AG08395 (cell line): Measurements from ENCODE around the gene DPYSL3.

Experiments used
- DNase-seq: peaks from one replicate; pipeline ENCODE4 v3.0.0; 2012; ENCODE audit warnings: mixed read lengths, low spot score

Gene DPYSL3

DNA sequence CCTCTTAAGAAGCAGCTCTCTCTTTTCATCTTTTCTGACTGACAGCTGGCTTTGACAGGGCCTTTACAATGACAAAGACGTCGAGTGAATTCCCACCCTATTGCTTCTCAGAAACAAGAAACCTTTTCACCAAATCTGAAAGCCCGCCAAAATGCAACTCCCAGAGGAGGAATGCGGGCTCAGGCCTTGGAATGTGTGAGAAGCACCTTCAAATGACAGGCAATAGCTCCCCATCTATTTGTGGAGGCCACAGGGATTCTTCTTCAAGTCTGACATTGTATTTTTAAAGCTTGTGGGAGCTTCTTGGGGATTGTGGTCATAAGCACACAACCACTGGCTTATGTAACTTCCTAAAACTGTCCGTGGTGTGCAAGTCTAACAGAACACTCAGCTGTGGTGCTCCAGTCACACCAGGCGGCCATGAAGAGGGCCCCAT is 72.7 kb downstream of the DPYSL3 start:
- no peak for DNase-seq

DNA sequence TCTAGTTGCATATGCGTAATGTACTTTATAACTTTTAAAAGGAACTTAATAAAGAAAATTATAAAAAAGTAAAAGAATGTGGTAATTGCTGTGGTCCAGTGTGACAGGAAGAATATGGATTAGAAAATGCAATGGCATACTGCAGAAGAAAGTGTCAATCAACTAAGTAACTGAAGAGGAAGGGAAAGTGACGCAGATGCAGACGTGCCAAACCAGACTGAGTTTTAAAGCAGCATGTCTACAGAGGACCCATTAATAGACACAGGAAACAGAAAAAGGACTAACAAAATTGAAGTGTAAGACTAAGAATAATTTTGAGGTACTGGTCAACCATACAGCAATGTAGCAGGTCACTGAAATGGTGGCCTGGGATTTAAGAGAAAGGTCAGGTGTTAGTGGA is 73.3 kb downstream of the DPYSL3 start:
- DNase-seq, result no peak

DNA sequence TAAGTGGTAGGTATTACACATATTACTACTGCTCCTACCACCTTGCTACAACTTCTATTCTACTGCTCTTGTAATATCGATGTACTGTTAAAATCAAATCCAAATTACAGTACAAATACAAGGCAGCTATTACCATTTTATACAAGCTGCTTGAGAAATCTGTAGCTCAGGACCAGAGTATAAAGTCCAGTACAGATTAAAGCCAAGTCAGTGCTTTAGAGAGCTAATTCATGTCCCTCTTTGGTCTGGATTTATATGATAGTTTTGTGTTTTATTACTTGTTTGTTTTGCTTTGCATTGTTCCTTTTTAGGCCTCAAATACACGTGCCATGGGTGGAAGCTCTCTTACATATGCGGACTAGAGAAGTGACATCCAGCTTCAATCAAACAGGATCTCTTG is 75.8 kb downstream of the DPYSL3 start:
- no peak for DNase-seq

GRCh38 chr5:147432323-147432722 is 77.5 kb downstream of the DPYSL3 start:
- no peak for DNase-seq

DNA sequence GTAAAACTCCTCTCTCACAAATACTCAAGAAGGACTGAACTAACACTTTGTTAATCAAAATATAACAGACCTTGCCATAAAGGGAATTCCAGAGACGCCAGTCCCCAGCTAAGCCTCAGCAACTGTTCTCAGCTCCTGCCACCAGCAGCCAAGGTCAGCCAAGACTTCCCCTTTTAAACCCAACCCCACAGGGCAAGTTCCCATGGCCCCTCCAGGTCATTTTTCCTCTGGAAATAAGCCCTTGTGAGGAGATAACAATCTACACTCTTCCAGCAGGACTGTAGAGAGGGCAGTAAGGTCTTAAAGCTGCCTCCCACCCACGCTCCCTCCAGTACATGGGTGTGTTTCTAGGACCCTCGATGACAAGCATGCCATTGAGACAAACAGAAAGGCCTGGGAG is 78.3 kb downstream of the DPYSL3 start:
- no peak for DNase-seq

DNA sequence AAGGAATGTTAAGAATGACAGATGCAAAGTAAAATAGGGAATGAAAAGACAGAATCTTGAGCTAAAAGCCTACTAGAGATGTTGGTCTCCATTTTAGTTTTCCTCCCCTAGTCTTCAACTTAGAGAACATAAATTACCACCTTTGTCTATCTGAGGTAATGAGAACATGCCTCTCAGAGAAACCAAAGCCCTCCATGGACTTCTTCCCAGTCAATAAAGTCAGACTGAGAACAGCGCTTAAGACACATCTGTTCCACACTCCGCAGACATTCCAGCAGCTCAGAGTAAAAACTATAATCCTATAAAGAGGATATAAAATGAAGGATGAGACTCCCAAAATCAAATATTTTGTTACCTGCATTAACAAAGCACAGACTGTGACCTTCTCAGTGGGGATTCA is 79.2 kb downstream of the DPYSL3 start:
- no peak for DNase-seq

GRCh38 chr5:147427521-147428401 is 82.1 kb downstream of the DPYSL3 start:
- DNase-seq, result peak; percentile 22

GRCh38 chr5:147426640-147427327 is 83.1 kb downstream of the DPYSL3 start:
- DNase-seq, result no peak

GRCh38 chr5:147418613-147419012 is 91.3 kb downstream of the DPYSL3 start:
- DNase-seq, result no peak

DNA sequence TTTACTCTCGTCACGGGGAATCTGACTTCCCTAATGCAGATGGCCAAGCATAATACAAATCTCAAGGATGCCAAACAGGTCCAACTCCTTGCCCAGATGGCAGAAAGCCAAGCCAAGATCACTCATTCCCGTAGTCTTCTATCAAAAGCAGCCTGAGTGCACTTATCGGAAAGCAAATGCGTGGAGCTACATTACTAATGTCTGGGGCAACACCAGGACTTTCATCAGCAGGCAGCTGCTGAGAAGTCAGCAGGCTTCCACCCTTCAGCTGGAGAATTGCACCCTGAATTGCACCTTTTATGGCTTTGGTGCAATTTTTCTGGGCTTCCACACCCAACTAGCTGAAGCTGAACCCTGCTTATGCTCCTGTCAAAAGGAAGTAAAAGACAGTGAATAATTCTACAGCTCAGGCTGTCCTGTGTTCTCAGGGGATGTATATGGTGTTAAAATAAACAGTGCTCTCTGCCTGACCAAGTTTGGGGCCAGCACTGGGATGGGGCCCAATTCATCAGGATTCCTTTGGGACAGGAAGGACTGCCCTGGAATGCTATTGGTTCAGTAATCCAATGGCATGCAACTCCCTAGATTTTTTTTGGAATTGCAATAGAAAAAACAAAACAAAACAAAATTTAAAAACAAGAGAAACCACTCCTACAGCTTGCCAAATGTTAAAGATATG is 92.6 kb downstream of the DPYSL3 start:
- DNase-seq, result peak; percentile 44

DNA sequence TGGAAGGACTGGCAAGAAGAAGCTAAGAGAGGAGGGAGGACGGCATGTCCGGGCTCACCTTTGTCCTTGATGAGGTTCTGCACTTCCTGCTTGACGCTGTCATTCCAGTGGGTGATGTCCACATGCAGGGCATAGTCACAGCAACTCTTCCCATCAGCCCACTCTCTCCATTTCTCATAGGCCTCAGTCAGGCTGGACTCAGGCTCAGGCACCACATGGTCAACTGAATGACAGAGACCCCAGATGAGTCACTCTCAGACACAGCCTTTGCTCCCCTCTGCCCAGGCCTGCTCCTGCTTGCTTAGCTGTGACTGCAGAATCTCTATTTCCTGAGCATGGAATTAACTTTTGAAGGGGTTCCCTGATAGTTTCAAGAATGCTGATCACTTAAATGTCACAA is 94.2 kb downstream of the DPYSL3 start:
- no peak for DNase-seq

- no peak for DNase-seq
These were observed 96.6 kb downstream of the DPYSL3 start for GRCh38 chr5:147413266-147413665.

- no peak for DNase-seq
These were observed 97.3 kb downstream of the DPYSL3 start for GRCh38 chr5:147412561-147412960.

DNA sequence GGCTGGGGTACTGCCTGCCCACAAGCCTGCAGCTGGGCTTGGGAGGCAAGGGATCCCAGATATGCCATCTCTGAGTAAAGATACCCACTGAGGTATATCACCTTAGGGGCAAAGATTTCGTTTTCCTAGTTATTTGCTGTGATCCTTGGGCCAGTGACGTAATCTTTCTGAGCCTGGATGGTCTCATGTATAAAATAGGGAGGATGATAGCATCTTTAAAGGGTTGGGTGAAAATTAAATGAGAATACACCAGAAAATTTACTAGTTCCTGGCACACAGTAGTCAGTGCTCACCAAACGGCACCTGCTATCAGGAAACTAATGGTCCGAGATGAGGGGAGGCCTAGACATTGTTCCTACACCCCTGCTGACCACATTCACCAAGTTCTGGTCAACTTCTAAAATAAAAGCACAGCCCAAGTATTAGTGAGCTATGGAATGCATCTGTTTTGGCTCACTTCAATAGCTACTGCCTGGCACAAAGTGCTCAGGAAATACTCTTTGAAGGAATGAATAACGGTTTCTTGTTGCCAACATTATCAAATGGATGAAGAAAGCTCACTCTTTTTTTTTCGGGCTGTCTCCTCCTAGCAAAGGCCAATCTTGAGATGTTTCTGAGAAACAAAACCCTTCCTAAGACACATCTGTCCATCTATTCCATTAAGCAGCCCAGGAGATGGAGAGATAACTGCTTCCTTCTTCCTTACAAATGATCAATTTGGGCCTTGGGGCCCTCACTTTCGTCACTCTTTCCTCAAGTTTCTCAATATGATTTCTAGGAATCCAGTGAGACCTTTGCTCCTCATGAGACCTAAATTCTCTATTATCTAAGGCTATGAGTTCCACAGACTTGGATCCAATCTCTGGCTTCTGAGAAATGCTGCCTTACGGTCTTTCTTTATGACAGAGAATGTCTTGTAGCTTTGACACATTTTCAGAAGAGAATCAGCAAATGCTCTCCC is 98.2 kb downstream of the DPYSL3 start:
- DNase-seq, result no peak

GRCh38 chr5:147410496-147411358 is 99.1 kb downstream of the DPYSL3 start:
- DNase-seq, result no peak

- no peak for DNase-seq
These were observed 100.9 kb downstream of the DPYSL3 start for GRCh38 chr5:147408980-147409379.

GRCh38 chr5:147407094-147407681 is 102.7 kb downstream of the DPYSL3 start:
- DNase-seq, result peak; percentile 34

- DNase-seq, result peak; percentile 32
These were observed 103.2 kb downstream of the DPYSL3 start for GRCh38 chr5:147406636-147407035.

GRCh38 chr5:147404706-147405105 is 105.2 kb downstream of the DPYSL3 start:
- no peak for DNase-seq
